Activated CD8-positive, alpha-beta T cell treated with anti-CD3 and anti-CD28 coated beads, Interleukin-2, amount 10 ng/mL, durations not matched to agents 7 days and 5 days (primary cell): ENCODE data around the gene DYNLT3. TPM values are rescaled to one million over a fixed set of nuclear protein-coding genes. Genes with fewer than 3 reads are reported as not detected.

Experiments
- ATAC-seq: fragments of 150-1000 bp; cut with Tn5 transposase; one replicate; pipeline ENCODE4 v1.10.0; 2021; ENCODE audit warnings: moderate library complexity
- CTCF ChIA-PET: fragments of 350-600 bp; sonication (Branson Sonifier 250); formaldehyde crosslinking; loops from one replicate; lab custom pipeline; 2021; ENCODE audit warnings: antibody characterized with exemption; lab: Charles Lee
- POLR2A ChIA-PET: fragments of 350-600 bp; sonication (Branson Sonifier 250); formaldehyde crosslinking; loops from one replicate; lab custom pipeline; 2021; ENCODE audit warnings: antibody characterized with exemption; lab: Charles Lee
- DNase-seq: peaks from one replicate; pipeline ENCODE4 v3.0.0-alpha.2; 2020
- H3K27ac Mint-ChIP-seq: one replicate; pipeline ENCODE4 v1.8.0; 2021; ENCODE audit warnings: mild to moderate bottlenecking, mixed read lengths
- H3K27me3 Mint-ChIP-seq: one replicate; pipeline ENCODE4 v1.8.0; 2021; ENCODE audit warnings: low read depth, mixed read lengths
- H3K36me3 Mint-ChIP-seq: one replicate; pipeline ENCODE4 v1.8.0; 2021; ENCODE audit warnings: low read depth, mixed read lengths
- H3K4me1 Mint-ChIP-seq: one replicate; pipeline ENCODE4 v1.8.0; 2021; ENCODE audit warnings: low read depth, mixed read lengths
- H3K4me3 Mint-ChIP-seq: one replicate; pipeline ENCODE4 v1.8.0; 2021; ENCODE audit warnings: mild to moderate bottlenecking, mixed read lengths
- H3K9me3 Mint-ChIP-seq: one replicate; pipeline ENCODE4 v1.8.0; 2022; ENCODE audit warnings: mixed read lengths; ENCODE audit not compliant: insufficient read depth
- total RNA-seq, 2 experiments: library from RNA; stranded (reverse); gene quantifications; one replicate each; pipeline ENCODE4 v1.2.3, GENCODE V29; 2021

DYNLT3 gene
- total RNA-seq, 2 experiments from 2014 or later, result 15.8 to 16.1 TPM

DNA sequence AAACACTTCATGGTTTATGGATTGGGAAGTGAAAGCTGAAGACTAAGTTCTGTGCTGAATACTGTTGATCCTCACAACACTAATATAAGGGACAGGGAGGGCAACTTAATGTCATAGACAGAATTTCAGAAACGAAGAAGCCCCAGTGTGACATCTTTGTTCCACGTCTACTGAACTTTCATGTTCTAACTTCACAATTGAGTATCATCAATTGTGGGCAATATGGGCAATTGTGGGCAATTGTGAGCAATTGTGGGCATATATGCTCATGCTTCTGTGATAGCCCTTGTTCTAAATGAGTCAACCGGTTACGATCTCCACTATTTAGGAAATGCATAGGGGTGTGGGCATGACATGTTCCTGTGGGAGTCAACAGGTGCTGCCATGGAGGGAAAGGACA, 33.8 kb downstream of the DYNLT3 start:
- POLR2A ChIA-PET, result no interaction called here

DNA sequence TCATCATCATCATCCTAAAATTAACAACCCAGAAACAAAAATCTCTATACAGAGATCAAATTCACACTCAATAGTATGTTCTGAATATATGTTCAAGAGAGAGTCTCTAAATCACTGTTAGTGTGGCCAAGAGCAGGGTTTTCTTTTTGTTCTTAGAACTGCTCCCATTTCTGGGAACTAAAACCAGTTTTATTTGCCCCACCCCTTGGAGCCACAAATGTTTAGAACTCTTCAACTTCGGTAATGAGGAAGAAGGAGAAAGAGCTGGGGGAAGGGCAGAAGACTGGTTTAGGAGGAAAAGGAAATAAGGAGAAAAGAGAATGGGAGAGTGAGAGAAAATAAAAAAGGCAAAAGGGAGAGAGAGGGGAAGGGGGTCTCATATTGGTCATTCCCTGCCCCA, 35.3 kb downstream of the DYNLT3 start:
- ChIA-PET POLR2A (no interaction called here), CTCF (interaction anchor here (0.6 to 1.4 kb wide), 3 partner anchors 12 to 73 kb away, joined by 3 to 4 read pairs (median 4); no protein-coding TSS in a partner anchor)
- Mint-ChIP-seq H3K27me3 (peaks cover under 1% of the 10 kb centered on the region), H3K9me3 (no peaks in the 10 kb centered on the region), H3K4me1 (peaks cover 22% of the 10 kb centered on the region), H3K27ac (no peak overlapping the region), H3K36me3 (no peaks in the 10 kb centered on the region), H3K4me3 (no peak overlapping the region)
- ATAC-seq, result no peak
- no peak for DNase-seq

More for the DNA sequence above, 33.8 kb downstream of the DYNLT3 start:
- Mint-ChIP-seq H3K4me3 (no peak overlapping the region), H3K36me3 (no peaks in the 10 kb centered on the region), H3K27me3 (peaks cover 2% of the 10 kb centered on the region), H3K27ac (no peak overlapping the region), H3K9me3 (no peaks in the 10 kb centered on the region), H3K4me1 (peaks cover 22% of the 10 kb centered on the region)
- no peak for DNase-seq
- CTCF ChIA-PET, result interaction anchor here (1.1 to 1.4 kb wide), 2 partner anchors 10 to 12 kb away, joined by 3 to 4 read pairs; no protein-coding TSS in a partner anchor
- ATAC-seq, result no peak

DNA sequence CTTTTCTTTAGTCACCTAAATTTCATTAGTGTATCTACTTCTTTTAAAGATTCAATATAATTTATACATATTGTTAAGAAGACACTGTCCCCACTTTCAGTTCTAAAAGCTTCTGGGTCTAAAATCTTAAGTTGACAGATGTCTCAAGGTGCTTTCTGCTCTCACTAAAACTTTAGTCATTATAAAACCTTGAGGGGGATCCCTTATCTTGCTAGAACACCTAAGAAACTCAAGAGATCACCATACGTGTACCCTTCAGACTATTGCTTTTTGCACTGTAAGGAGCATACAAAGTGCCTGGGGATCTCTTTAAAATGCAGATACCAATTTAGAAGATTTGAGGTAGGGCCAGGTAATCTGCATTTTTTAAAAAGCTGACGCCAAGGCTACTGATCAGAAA, 37.4 kb downstream of the DYNLT3 start:
- no peaks in the 10 kb centered on the region for H3K9me3 Mint-ChIP-seq
- peaks cover 24% of the 10 kb centered on the region for H3K4me1 Mint-ChIP-seq
- no peaks in the 10 kb centered on the region for H3K27me3 Mint-ChIP-seq
- ATAC-seq (no peak), DNase-seq (no peak)
- CTCF ChIA-PET, result interaction anchor here (1.1 kb wide), 1 partner anchor 15 kb away, joined by 7 read pairs; no protein-coding TSS in a partner anchor
- H3K4me3 Mint-ChIP-seq, result no peak overlapping the region
- H3K36me3 Mint-ChIP-seq, result no peaks in the 10 kb centered on the region
- POLR2A ChIA-PET, result interaction anchor here (0.9 kb wide), 1 partner anchor 16 kb away, joined by 3 read pairs; no protein-coding TSS in a partner anchor
- no peak overlapping the region for H3K27ac Mint-ChIP-seq

DNA sequence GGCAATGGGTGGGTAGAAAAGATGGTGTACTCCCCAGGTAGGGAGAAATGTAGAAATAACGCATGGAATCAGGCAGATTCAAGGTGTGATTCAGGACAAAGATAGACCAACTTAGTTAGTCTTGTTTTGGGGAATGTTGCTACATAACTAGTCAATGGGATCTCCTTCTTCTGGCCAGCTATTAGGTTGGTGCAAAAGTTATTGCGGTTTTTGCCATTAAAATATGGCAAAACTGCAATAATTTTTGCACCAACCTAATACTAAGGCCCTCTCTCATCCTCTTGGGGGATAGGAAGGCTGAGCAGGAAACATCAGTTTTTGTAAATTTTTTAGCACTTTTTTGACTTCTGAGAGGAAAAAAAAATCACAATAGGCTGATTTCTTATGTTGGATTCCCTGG, 44.3 kb downstream of the DYNLT3 start:
- CTCF ChIA-PET, result no interaction called here
- DNase-seq (no peak), ATAC-seq (no peak)
- H3K27ac Mint-ChIP-seq, result no peak overlapping the region
- peaks cover 2% of the 10 kb centered on the region for H3K4me1 Mint-ChIP-seq
- no peaks in the 10 kb centered on the region for H3K9me3 Mint-ChIP-seq
- POLR2A ChIA-PET, result no interaction called here
- no peaks in the 10 kb centered on the region for H3K27me3 Mint-ChIP-seq
- H3K36me3 Mint-ChIP-seq, result no peaks in the 10 kb centered on the region
- H3K4me3 Mint-ChIP-seq, result no peak overlapping the region

DNA sequence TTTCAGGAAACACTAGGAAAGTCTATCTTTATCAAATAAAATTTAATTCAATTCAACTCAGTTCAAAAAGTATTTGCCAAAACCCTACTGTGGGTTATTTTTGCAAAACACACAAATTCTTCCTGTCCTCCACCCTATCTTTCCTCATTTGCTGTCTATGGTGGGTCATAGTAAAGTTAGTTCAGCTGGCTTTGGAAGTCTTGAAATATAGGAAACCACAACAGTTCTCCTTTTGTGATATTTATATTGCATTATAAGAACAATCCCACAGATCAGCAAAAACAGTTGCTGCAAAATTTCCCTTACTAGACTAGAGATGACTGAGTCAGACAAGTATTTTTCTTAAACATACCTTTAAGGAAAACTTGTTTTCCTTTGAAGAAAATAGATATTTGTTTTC, 45.3 kb downstream of the DYNLT3 start:
- Mint-ChIP-seq H3K4me3 (no peak overlapping the region), H3K27ac (no peak overlapping the region), H3K4me1 (peaks cover 5% of the 10 kb centered on the region), H3K27me3 (no peaks in the 10 kb centered on the region), H3K36me3 (no peaks in the 10 kb centered on the region), H3K9me3 (no peaks in the 10 kb centered on the region)
- CTCF ChIA-PET, result interaction anchor here (1.4 kb wide), 1 partner anchor 23 kb away, joined by 3 read pairs; no protein-coding TSS in a partner anchor
- DNase-seq (no peak), ATAC-seq (no peak)
- POLR2A ChIA-PET, result no interaction called here

DNA sequence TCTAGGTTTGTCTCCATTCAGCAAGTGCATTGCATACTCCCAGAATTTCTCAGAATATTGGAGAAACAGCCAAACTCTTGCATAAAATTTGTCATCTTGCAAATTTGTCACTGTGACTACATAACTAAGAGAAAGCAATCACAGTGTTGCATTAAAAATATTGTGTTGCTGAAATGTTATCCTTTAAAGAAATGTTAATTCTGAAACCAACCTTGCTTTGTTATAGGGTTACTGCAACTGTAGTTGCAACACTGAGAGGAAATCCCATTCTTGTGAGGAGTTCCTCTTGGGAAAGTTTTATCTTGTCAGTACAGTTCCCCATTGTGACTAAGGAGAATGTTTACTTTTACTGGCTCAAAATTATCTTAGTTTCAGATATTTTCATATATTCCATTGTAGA, 46.7 kb downstream of the DYNLT3 start:
- ChIA-PET POLR2A (no interaction called here), CTCF (no interaction called here)
- no peaks in the 10 kb centered on the region for H3K27me3 Mint-ChIP-seq
- ATAC-seq (no peak), DNase-seq (no peak)
- H3K9me3 Mint-ChIP-seq, result no peaks in the 10 kb centered on the region
- H3K27ac Mint-ChIP-seq, result no peak overlapping the region
- no peak overlapping the region for H3K4me3 Mint-ChIP-seq
- peaks cover 15% of the 10 kb centered on the region for H3K4me1 Mint-ChIP-seq
- H3K36me3 Mint-ChIP-seq, result no peaks in the 10 kb centered on the region

DNA sequence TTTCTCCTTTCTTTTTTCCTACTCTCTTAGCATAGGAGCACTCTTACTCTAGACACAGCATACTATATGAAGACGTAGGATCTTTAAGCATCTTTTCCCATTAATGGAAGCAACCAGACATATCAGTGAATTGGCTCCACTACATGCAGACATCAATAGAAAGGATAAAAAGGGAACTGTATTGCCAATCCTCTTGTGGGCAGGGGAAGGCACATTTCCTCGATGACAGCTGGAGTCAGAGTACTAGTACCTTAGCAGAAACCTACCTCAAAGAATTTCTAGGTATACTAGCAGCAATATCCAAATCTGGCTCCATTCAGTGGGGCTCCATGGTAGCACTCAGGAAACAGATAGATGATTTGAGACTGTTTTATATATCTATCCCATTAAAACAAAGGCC, 47.4 kb downstream of the DYNLT3 start:
- ATAC-seq, result no peak
- Mint-ChIP-seq H3K4me3 (no peak overlapping the region), H3K27me3 (no peaks in the 10 kb centered on the region), H3K4me1 (peaks cover 19% of the 10 kb centered on the region), H3K27ac (no peak overlapping the region), H3K36me3 (no peaks in the 10 kb centered on the region), H3K9me3 (no peaks in the 10 kb centered on the region)
- ChIA-PET CTCF (no interaction called here), POLR2A (no interaction called here)
- no peak for DNase-seq

DNA sequence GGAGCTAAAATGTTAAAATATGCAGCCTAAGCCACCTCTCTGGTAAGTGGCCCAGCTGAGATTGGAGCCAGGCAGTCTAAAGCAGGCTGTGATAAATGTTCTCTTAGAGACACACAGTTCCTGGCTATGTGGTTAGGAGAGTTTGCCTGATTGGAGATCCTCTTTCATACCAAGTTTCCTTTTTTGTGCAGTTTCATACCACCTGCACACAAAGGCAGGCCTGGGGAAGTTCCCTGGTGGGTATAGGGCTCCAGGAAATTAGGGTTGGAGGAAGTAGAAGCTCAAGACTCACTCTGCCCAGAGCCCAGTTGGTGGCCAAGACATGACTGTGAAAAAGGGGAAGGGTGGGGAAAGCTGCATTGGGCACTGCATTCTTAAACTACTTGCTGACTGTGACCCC, 50.6 kb downstream of the DYNLT3 start:
- no peak overlapping the region for H3K4me3 Mint-ChIP-seq
- no peak overlapping the region for H3K27ac Mint-ChIP-seq
- ChIA-PET CTCF (no interaction called here), POLR2A (no interaction called here)
- ATAC-seq (peak; percentile 42), DNase-seq (no peak)
- peaks cover 21% of the 10 kb centered on the region for H3K4me1 Mint-ChIP-seq
- H3K36me3 Mint-ChIP-seq, result no peaks in the 10 kb centered on the region
- H3K9me3 Mint-ChIP-seq, result no peaks in the 10 kb centered on the region
- H3K27me3 Mint-ChIP-seq, result no peaks in the 10 kb centered on the region

DNA sequence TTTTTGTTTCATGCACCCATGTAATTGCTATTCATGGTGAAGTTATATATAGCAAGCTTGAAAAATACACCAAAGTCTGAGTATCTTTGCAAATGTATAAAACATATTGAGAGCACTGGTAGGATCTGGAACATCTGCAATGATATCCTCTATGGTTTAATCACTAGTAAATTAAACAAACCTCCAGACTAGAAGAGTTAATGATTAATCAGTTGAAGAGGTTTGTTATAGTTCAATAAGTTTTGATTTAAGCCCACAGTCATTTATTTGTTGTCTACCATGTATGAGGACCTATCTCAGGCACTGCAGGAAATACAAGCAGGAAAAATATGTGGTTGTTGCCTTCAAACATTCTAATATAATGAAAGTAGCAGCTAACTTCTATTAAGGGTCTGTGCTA, 51.1 kb downstream of the DYNLT3 start:
- Mint-ChIP-seq H3K27me3 (no peaks in the 10 kb centered on the region), H3K27ac (no peak overlapping the region), H3K36me3 (no peaks in the 10 kb centered on the region), H3K9me3 (no peaks in the 10 kb centered on the region), H3K4me1 (peaks cover 21% of the 10 kb centered on the region), H3K4me3 (no peak overlapping the region)
- ChIA-PET POLR2A (no interaction called here), CTCF (interaction anchor here (0.6 kb wide), 1 partner anchor 49 kb away, joined by 3 read pairs; no protein-coding TSS in a partner anchor)
- ATAC-seq (no peak), DNase-seq (no peak)

Other genes with a start within 250 kb of the DYNLT3 start
- not detected for gene XK, start 161.8 kb downstream of the DYNLT3 start, total RNA-seq
- not detected for gene CYBB, start 67.5 kb downstream of the DYNLT3 start, total RNA-seq
- gene SYTL5, start 159.0 kb upstream of the DYNLT3 start, total RNA-seq, result not detected